OCI-LY3 (cell line): ENCODE results near the gene C1QTNF12.

Experiments
- H2AFZ ChIP-seq: fragments of 200-600, 300-600 bp; shearing (Covaris generic); 2 replicates; pipeline ENCODE4 v1.6.0; 2014; ENCODE audit warnings: antibody characterized with exemption, low read depth, low read length
- H3K27ac ChIP-seq: fragments of 200-600, 300-600 bp; sonication (generic); 2 replicates; pipeline ENCODE4 v1.5.1; 2014; ENCODE audit warnings: mild to moderate bottlenecking, low read length, moderate library complexity, mixed read lengths
- H3K27me3 ChIP-seq: fragments of 200-600, 300-600 bp; sonication (generic); 2 replicates; pipeline ENCODE4 v1.6.1; 2014; ENCODE audit warnings: low read depth, low read length, mixed read lengths
- H3K36me3 ChIP-seq: fragments of 200-600, 300-600 bp; sonication (generic); replicated peaks from 2 replicates; pipeline ENCODE3; 2014; ENCODE audit warnings: low read depth, low read length, mixed read lengths
- H3K4me1 ChIP-seq: fragments of 300-600, 200-600 bp; sonication (generic); 2 replicates; pipeline ENCODE4 v1.6.1; 2014; ENCODE audit warnings: low read length, mixed read lengths
- H3K4me2 ChIP-seq: fragments of 200-600, 300-600 bp; sonication (generic); 2 replicates; pipeline ENCODE4 v1.6.1; 2014; ENCODE audit warnings: low read length, mixed read lengths
- H3K4me3 ChIP-seq: fragments of 300-600, 200-600 bp; sonication (generic); 2 replicates; pipeline ENCODE4 v1.5.1; 2014; ENCODE audit warnings: antibody characterized with exemption, mild to moderate bottlenecking, low read length, moderate library complexity
- H3K79me2 ChIP-seq: fragments of 300-600, 200-600 bp; shearing (Covaris generic); 2 replicates; pipeline ENCODE4 v1.6.1; 2014; ENCODE audit warnings: mild to moderate bottlenecking, low read length, mixed read lengths
- H3K9ac ChIP-seq: fragments of 300-600, 200-600 bp; shearing (Covaris generic); 2 replicates; pipeline ENCODE4 v1.6.0; 2014; ENCODE audit warnings: mild to moderate bottlenecking, low read length, moderate library complexity
- H3K9me3 ChIP-seq: fragments of 200-600, 300-600 bp; shearing (Covaris generic); 2 replicates; pipeline ENCODE4 v1.6.1; 2014; ENCODE audit warnings: low read length, mixed read lengths; ENCODE audit not compliant: insufficient read depth
- H4K20me1 ChIP-seq: fragments of 200-600, 300-600 bp; sonication (generic); 2 replicates; pipeline ENCODE4 v1.6.1; 2016; ENCODE audit warnings: low read length, mixed read lengths; ENCODE audit not compliant: insufficient read depth
- CTCF ChIP-seq: fragments of 200-600, 300-600 bp; sonication (generic); IDR thresholded peaks from 2 replicates; pipeline ENCODE4 v1.5.1; 2014; ENCODE audit warnings: antibody characterized with exemption, low read length, low read depth
- EZH2phosphoT487 ChIP-seq: fragments of 200-600 bp; shearing (Covaris generic); IDR thresholded peaks from 2 replicates; pipeline ENCODE4 v1.6.1; 2018; ENCODE audit warnings: antibody characterized with exemption, mixed run types, low read depth

The C1QTNF12 gene

GRCh38 chr1:1286313-1287261 lies 40.1 kb upstream of the C1QTNF12 start:
- no peaks in the 10 kb centered on the region for H3K9me3 ChIP-seq
- no peaks in the 10 kb centered on the region for H3K79me2 ChIP-seq
- no peak overlapping the region for H2AFZ ChIP-seq
- H3K27ac ChIP-seq, result no peak overlapping the region
- H3K9ac ChIP-seq, result no peak overlapping the region
- H3K4me2 ChIP-seq, result no peak overlapping the region
- H4K20me1 ChIP-seq, result no peaks in the 10 kb centered on the region
- H3K27me3 ChIP-seq, result no peaks in the 10 kb centered on the region
- H3K4me3 ChIP-seq, result no peak overlapping the region
- no peak for TF ChIP-seq EZH2phosphoT487
- TF ChIP-seq CTCF, result no peak
- H3K4me1 ChIP-seq, result peaks cover 3% of the 10 kb centered on the region; the same call in 1 of the 2 replicates
- no peaks in the 10 kb centered on the region for H3K36me3 ChIP-seq

GRCh38 chr1:1285611-1286311 lies 39.2 kb upstream of the C1QTNF12 start:
- Histone ChIP-seq H3K79me2 (no peaks in the 10 kb centered on the region), H3K4me1 (peaks cover 3% of the 10 kb centered on the region; the same call in 1 of the 2 replicates), H3K36me3 (no peaks in the 10 kb centered on the region), H4K20me1 (no peaks in the 10 kb centered on the region), H3K9ac (no peak overlapping the region), H3K4me3 (no peak overlapping the region), H2AFZ (no peak overlapping the region), H3K27me3 (no peaks in the 10 kb centered on the region), H3K4me2 (no peak overlapping the region), H3K9me3 (no peaks in the 10 kb centered on the region), H3K27ac (no peak overlapping the region)
- TF ChIP-seq EZH2phosphoT487 (no peak), CTCF (no peak)

- H3K9me3 ChIP-seq, result no peaks in the 10 kb centered on the region
- peaks cover 3% of the 10 kb centered on the region; the same call in 1 of the 2 replicates for H3K4me1 ChIP-seq
- no peaks in the 10 kb centered on the region for H4K20me1 ChIP-seq
- no peak overlapping the region for H3K9ac ChIP-seq
- H3K4me2 ChIP-seq, result no peak overlapping the region
- no peaks in the 10 kb centered on the region for H3K27me3 ChIP-seq
- H2AFZ ChIP-seq, result no peak overlapping the region
- H3K36me3 ChIP-seq, result no peaks in the 10 kb centered on the region
- TF ChIP-seq EZH2phosphoT487 (no peak), CTCF (no peak)
- no peak overlapping the region for H3K4me3 ChIP-seq
- no peak overlapping the region for H3K27ac ChIP-seq
- no peaks in the 10 kb centered on the region for H3K79me2 ChIP-seq
These were observed 38.6 kb upstream of the C1QTNF12 start for GRCh38 chr1:1285102-1285571.
